NCI-H146 (cell line): ENCODE measurements around the gene AHRR.
A peak's percentile ranks its signal among the peaks of the same experiment; 100 is the strongest.
"Not testable (repeated sequence)": the region's sequence is repeated elsewhere in the genome, so short reads cannot be mapped to it uniquely, and the experiment has no call there.

Experiments
- DNase-seq: peaks from one replicate; lab custom pipeline; 2025; lab: John Stamatoyannopoulos, UW

The AHRR gene

GRCh38 chr5:367358-368130 lies 46.0 kb downstream of the AHRR start:
- no peak for DNase-seq

GRCh38 chr5:368183-369084 lies 46.9 kb downstream of the AHRR start:
- no peak for DNase-seq

GRCh38 chr5:369151-369868 lies 47.8 kb downstream of the AHRR start:
- DNase-seq: no peak

- not testable (repeated sequence) for DNase-seq
Observed at GRCh38 chr5:369869-370236, 48.3 kb downstream of the AHRR start.

GRCh38 chr5:370311-370958 lies 48.9 kb downstream of the AHRR start:
- DNase-seq: no peak

GRCh38 chr5:370959-371810 lies 49.7 kb downstream of the AHRR start:
- no peak for DNase-seq

- DNase-seq: no peak
Observed at GRCh38 chr5:371811-372555, 50.5 kb downstream of the AHRR start.

- DNase-seq: no peak
Observed at GRCh38 chr5:372556-372995, 51.1 kb downstream of the AHRR start.

GRCh38 chr5:372996-373709 lies 51.6 kb downstream of the AHRR start:
- peak; percentile 70 for DNase-seq

- peak; percentile 82 for DNase-seq
Observed at GRCh38 chr5:373710-374602, 52.4 kb downstream of the AHRR start.

- DNase-seq: no peak
Observed at GRCh38 chr5:374631-375335, 53.3 kb downstream of the AHRR start.

GRCh38 chr5:375336-375920 lies 53.9 kb downstream of the AHRR start:
- DNase-seq: no peak

- no peak for DNase-seq
Observed at GRCh38 chr5:375921-376798, 54.6 kb downstream of the AHRR start.

GRCh38 chr5:376799-377325 lies 55.3 kb downstream of the AHRR start:
- DNase-seq: no peak

- no peak for DNase-seq
Observed at GRCh38 chr5:377326-377981, 55.9 kb downstream of the AHRR start.
